Superior temporal gyrus (tissue), 1 donor: ENCODE measurements around the gene RAMP1.

ENCODE experiments used
- DNase-seq: peaks from one replicate; pipeline ENCODE4 v3.0.0-alpha.2; 2016; ENCODE audit errors: extremely low spot score

RAMP1 gene

GRCh38 chr2:237895544-237896506 is 36.4 kb downstream of the RAMP1 start:
- DNase-seq = no peak

- no peak for DNase-seq
Measured at GRCh38 chr2:237896507-237896892, 37.1 kb downstream of the RAMP1 start.

- DNase-seq = no peak
Measured at GRCh38 chr2:237896956-237897355, 37.5 kb downstream of the RAMP1 start.

GRCh38 chr2:237898057-237898414 is 38.6 kb downstream of the RAMP1 start:
- DNase-seq = no peak

- DNase-seq = no peak
Measured at GRCh38 chr2:237900891-237901831, 41.7 kb downstream of the RAMP1 start.

GRCh38 chr2:237901932-237902850 is 42.8 kb downstream of the RAMP1 start:
- DNase-seq = no peak

GRCh38 chr2:237904831-237905599 is 45.6 kb downstream of the RAMP1 start:
- DNase-seq = peak; percentile 43

- DNase-seq = no peak
Measured at GRCh38 chr2:237907144-237907543, 47.7 kb downstream of the RAMP1 start.

GRCh38 chr2:237909075-237909695 is 49.8 kb downstream of the RAMP1 start:
- DNase-seq = no peak

- DNase-seq = no peak
Measured at GRCh38 chr2:237909801-237910475, 50.5 kb downstream of the RAMP1 start.

GRCh38 chr2:237910576-237911362 is 51.3 kb downstream of the RAMP1 start:
- DNase-seq = no peak

GRCh38 chr2:237911363-237912017 is 52.1 kb downstream of the RAMP1 start:
- no peak for DNase-seq

GRCh38 chr2:237912271-237913192 is 53.1 kb downstream of the RAMP1 start:
- DNase-seq = no peak

GRCh38 chr2:237913193-237913917 is 53.9 kb downstream of the RAMP1 start:
- DNase-seq = no peak

- DNase-seq = no peak
Measured at GRCh38 chr2:237915576-237915975, 56.2 kb downstream of the RAMP1 start.

GRCh38 chr2:237916296-237916695 is 56.9 kb downstream of the RAMP1 start:
- DNase-seq = no peak
